HG02973 (cell line): Measurements from ENCODE around the gene ABCG4.

Source experiments
- ATAC-seq: cut with Tn5 transposase; IDR thresholded peaks from one replicate; pipeline ENCODE4 v1.9.1; 2021; ENCODE audit warnings: moderate library complexity; ENCODE audit not compliant: unreplicated experiment

ABCG4 gene

GRCh38 chr11:119205080-119205479, 56.2 kb downstream of the ABCG4 start:
- ATAC-seq = no peak

DNA sequence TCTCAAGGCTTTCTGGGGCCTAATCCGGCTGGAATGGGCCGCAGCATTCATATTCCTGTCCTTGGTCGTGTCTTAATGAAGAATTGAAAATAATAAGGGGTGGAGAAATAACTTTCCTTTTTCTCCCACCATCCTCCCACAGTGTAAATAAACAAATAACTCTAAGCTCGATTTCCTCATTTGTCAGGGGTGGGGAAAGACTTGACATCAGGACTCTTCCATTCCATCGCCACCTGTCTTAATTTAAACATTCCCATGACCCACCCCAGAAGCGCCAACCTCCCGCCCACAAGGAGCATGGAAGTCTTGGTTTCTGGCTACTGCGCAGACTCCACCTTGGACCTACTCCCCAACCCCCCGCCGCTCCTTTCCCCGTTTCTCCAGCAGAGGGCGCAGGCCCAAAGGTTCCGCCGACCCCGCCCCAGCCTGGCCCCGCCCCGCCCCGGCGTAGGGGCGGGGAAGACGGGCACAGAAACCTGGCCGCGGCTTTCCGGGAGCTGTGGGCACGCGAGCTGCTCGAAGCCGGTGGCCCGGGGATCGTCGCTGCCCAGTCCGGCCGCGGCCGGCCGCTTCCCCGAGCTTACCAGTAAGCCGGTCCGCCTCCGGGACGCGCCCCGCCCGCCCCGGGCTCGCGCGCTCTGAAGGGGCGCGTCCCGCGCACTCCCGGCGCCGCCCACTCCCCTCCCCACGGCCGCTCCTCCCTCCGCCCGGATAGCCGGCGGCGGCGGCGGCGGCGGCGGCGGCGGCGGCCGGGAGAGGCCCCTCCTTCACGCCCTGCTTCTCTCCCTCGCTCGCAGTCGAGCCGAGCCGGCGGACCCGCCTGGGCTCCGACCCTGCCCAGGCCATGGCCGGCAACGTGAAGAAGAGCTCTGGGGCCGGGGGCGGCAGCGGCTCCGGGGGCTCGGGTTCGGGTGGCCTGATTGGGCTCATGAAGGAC, 57.0 kb downstream of the ABCG4 start, which contains the start of gene CBL:
CBL (plus strand) TSS at position 766 of the 937 bp plus-strand sequence; CDS start at position 845, 79 bp downstream.
- peak; percentile 68 for ATAC-seq

DNA sequence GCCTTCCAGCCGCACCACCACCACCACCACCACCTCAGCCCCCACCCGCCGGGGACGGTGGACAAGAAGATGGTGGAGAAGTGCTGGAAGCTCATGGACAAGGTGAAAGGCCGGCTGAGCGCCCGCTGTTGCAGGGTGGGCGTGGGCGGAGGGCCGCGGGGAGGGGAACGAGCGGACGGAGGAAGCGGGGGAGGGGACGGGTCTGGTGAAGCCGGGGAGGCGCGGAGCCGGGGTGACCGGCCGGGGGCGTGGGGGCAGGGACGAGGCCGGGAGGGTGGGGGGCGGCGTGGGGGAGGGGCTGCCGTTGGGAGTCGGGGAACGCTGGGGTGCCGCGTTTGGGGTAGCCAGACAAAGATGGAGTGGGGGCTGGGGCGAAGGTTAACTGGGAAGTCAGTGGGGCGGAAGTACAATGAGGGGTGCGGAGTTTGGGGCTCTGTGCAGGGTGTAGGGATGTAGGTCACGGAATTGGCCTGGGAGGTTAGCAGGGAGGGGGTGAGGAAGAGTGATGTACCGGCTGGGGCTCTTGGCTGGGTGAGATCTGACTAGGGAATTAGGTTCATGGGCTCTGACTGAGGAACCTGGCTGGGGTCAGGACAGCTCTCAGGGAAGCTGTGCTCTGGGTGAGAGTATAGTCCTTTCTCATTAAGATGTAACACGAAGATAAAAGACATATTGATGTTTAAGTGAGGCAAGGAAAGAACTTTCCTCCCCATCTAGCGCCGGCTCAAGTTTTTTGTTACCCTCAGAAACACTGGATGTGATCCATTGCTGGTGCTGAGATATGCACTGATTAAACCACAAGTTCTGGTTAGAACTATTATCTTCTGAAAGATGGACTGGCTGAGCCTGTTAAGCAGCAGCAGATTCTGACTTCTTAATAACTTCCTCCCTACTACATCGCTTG, 57.9 kb downstream of the ABCG4 start:
- ATAC-seq = peak; percentile 20

GRCh38 chr11:119207415-119207960, 58.6 kb downstream of the ABCG4 start:
- ATAC-seq = no peak

- ATAC-seq = no peak
Observed at GRCh38 chr11:119209186-119209585, 60.3 kb downstream of the ABCG4 start.

DNA sequence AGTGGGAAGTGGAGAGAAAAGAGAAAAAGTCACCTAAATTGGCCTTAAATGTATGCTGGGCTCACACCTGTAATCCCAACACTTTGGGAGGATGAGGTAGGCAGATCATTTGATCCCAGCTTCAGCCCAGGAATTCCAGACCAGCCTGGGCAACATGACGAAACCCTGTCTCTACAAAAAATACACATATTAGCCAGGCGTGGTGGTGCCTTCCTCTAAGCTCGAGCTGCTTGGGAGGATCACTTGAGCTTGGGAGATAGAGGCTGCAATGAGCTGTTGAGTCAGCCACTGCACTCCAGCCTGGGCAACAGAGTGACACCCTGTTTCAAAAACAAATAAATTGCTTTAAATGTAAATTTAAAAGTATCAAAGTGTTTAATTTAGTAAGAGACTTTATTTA, 61.2 kb downstream of the ABCG4 start:
- no peak for ATAC-seq
